ENCODE data around the gene VAMP8.
"Not testable (repeated sequence)": the region's sequence is repeated elsewhere in the genome, so short reads cannot be mapped to it uniquely, and the experiment has no call there.

The VAMP8 gene

GRCh38 chr2:85577386-85578242 lies at the start of gene VAMP8:
TSS of gene VAMP8 (plus strand) at chr2:85577586. CDS start at chr2:85577647, 61 bp downstream.
- peak; percentile 49 to 53 for DNase-seq

- no peak for DNase-seq
These were observed 49.6 kb upstream of the VAMP8 start for GRCh38 chr2:85527787-85528186.

- DNase-seq, result no peak
These were observed 49.0 kb upstream of the VAMP8 start for GRCh38 chr2:85528355-85528754.

GRCh38 chr2:85529809-85530208 lies 47.6 kb upstream of the VAMP8 start:
- no peak for DNase-seq

- no peak for DNase-seq
These were observed 45.8 kb upstream of the VAMP8 start for GRCh38 chr2:85531589-85531988.

GRCh38 chr2:85534099-85534498 lies 43.3 kb upstream of the VAMP8 start:
- DNase-seq, result no peak

- DNase-seq, result no peak
These were observed 42.5 kb upstream of the VAMP8 start for GRCh38 chr2:85534881-85535280.

GRCh38 chr2:85536479-85536878 lies 40.9 kb upstream of the VAMP8 start:
- DNase-seq, result no peak

GRCh38 chr2:85537600-85538506 lies 39.5 kb upstream of the VAMP8 start:
- DNase-seq, result no peak

GRCh38 chr2:85538507-85539360 lies 38.7 kb upstream of the VAMP8 start, which contains the start of gene MAT2A:
TSS of gene MAT2A (plus strand) at chr2:85539168. CDS start at chr2:85539288, 120 bp downstream.
- DNase-seq, result peak; percentile 89 to 91

- DNase-seq, result peak; percentile 56 to 68
These were observed 37.8 kb upstream of the VAMP8 start for GRCh38 chr2:85539361-85540132.

GRCh38 chr2:85540133-85540648 lies 37.2 kb upstream of the VAMP8 start:
- no peak for DNase-seq

GRCh38 chr2:85541262-85541661 lies 36.1 kb upstream of the VAMP8 start:
- no peak for DNase-seq

GRCh38 chr2:85541753-85542457 lies 35.5 kb upstream of the VAMP8 start:
- DNase-seq, result no peak

GRCh38 chr2:85542777-85543176 lies 34.6 kb upstream of the VAMP8 start:
- no peak for DNase-seq

GRCh38 chr2:85544254-85544691 lies 33.1 kb upstream of the VAMP8 start:
- not testable (repeated sequence) for DNase-seq

GRCh38 chr2:85544915-85545779 lies 32.2 kb upstream of the VAMP8 start:
- DNase-seq, result not testable (repeated sequence)

GRCh38 chr2:85545780-85546240 lies 31.6 kb upstream of the VAMP8 start:
- DNase-seq, result no peak

- no peak for DNase-seq
These were observed 30.1 kb upstream of the VAMP8 start for GRCh38 chr2:85547089-85547858.
